Breast epithelium (tissue), 4 donors: ENCODE data around the gene SIM1. TPM values are rescaled to one million over a fixed set of nuclear protein-coding genes. Genes with fewer than 3 reads are reported as not detected.

Experiments used
- DNase-seq, 2 donors: peaks; one replicate each; pipeline ENCODE4 v3.0.0-alpha.2; 2019; ENCODE audit warnings: low spot score in 2 of 2
- H3K27ac ChIP-seq, 2 donors: fragments of 200-600 bp; sonication (generic) in 1 of 2; one replicate each; pipeline ENCODE4 v1.5.1; 2016 to 2019; ENCODE audit warnings: mild to moderate bottlenecking in 1 of 2
- H3K27me3 ChIP-seq, 2 donors: fragments of 200-600 bp; sonication (generic) in 1 of 2; one replicate each; pipeline versions ENCODE4 v1.5.1 to v1.6.0; 2017 to 2019; ENCODE audit warnings: control low read depth in 1 of 2, mild to moderate bottlenecking in 1 of 2
- H3K36me3 ChIP-seq: fragments of 200-600 bp; one replicate; pipeline ENCODE4 v1.5.1; 2019
- H3K4me1 ChIP-seq, 2 donors: fragments of 200-600 bp; sonication (generic); one replicate each; pipeline ENCODE4 v1.5.1; 2016 to 2019; ENCODE audit warnings: control low read depth in 1 of 2
- H3K4me3 ChIP-seq, 3 donors: fragments of 200-600 bp; sonication (generic); 1 replicate in 2 of 3; 2 replicates in 1 of 3; pipeline ENCODE4 v1.5.1; 2016 to 2019; ENCODE audit warnings: mild to moderate bottlenecking in 3 of 3, moderate library complexity in 2 of 3
- H3K9me3 ChIP-seq, 2 donors: fragments of 200-600 bp; sonication (generic) in 1 of 2; one replicate each; pipeline ENCODE4 v1.5.1; 2016 to 2019; ENCODE audit warnings: control low read depth in 1 of 2
- POLR2A ChIP-seq: fragments of 450-650 bp; IDR thresholded peaks from one replicate; pipeline ENCODE4 v1.6.1; 2016; ENCODE audit warnings: antibody characterized with exemption, mild to moderate bottlenecking, moderate library complexity
- POLR2AphosphoS5 ChIP-seq, 3 donors: sonication (generic); formaldehyde crosslinking; IDR thresholded peaks; one replicate each; pipeline ENCODE4 v1.6.1; 2017; ENCODE audit warnings: antibody characterized with exemption in 3 of 3
- intact Hi-C: fragments of 100-400 bp; cut with DNase I; formaldehyde crosslinking; loops from one replicate; pipeline ENCODE4 v1.15.1; 2023; ENCODE audit warnings: low total_unique reads
- total RNA-seq, 3 donors: library from RNA; depleted of rRNA; stranded (reverse); fragments of >200 nt; gene quantifications; one replicate each; pipeline ENCODE4 v1.1.0, GENCODE V29; 2016
- TF ChIP-seq, protein P1 (sequence below), 3 donors: fragments of 450-650 bp; IDR thresholded peaks; one replicate each; pipeline ENCODE4 v1.5.1; 2016 to 2017; ENCODE audit warnings: antibody characterized with exemption in 3 of 3, mild to moderate bottlenecking in 3 of 3, moderate library complexity in 3 of 3

The SIM1 gene
- total RNA-seq, 3 donors from 2014 or later, result 0.59 to 7.2 (median 2.0) TPM

DNA sequence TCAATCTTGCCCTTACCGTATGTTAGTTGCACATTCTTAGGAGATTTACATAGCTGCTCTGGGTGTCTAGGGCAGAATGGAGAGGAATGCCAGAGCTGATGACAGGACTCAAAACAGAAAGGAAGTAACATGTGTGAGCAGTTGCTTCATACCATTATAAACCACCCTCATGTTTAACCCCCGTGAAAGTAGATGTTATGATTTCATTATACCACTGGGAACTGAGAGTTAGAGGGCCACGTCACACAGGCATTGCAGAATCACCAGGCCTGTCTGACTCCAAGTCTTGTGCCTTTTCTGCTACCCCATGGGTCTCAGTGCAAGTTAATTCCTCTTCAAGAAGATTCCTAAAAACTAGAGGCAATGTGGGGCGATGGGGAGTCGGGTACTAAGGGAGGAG lies 23.5 kb upstream of the SIM1 start:
- H3K27me3 ChIP-seq, result no peaks in the 10 kb centered on the region
- no peaks in the 10 kb centered on the region for H3K36me3 ChIP-seq
- no peak for DNase-seq
- no peak overlapping the region for H3K4me3 ChIP-seq
- no peaks in the 10 kb centered on the region for H3K9me3 ChIP-seq
- intact Hi-C loops, result no loop called here
- no peaks in the 10 kb centered on the region for H3K4me1 ChIP-seq
- no peak overlapping the region for H3K27ac ChIP-seq
- TF ChIP-seq POLR2A, result no peak

GRCh38 chr6:100487638-100488037 lies 22.9 kb upstream of the SIM1 start:
- intact Hi-C loops, result no loop called here
- H3K27ac ChIP-seq, result no peak overlapping the region
- no peaks in the 10 kb centered on the region for H3K36me3 ChIP-seq
- no peak for DNase-seq
- no peaks in the 10 kb centered on the region for H3K4me1 ChIP-seq
- TF ChIP-seq, protein P1, sequence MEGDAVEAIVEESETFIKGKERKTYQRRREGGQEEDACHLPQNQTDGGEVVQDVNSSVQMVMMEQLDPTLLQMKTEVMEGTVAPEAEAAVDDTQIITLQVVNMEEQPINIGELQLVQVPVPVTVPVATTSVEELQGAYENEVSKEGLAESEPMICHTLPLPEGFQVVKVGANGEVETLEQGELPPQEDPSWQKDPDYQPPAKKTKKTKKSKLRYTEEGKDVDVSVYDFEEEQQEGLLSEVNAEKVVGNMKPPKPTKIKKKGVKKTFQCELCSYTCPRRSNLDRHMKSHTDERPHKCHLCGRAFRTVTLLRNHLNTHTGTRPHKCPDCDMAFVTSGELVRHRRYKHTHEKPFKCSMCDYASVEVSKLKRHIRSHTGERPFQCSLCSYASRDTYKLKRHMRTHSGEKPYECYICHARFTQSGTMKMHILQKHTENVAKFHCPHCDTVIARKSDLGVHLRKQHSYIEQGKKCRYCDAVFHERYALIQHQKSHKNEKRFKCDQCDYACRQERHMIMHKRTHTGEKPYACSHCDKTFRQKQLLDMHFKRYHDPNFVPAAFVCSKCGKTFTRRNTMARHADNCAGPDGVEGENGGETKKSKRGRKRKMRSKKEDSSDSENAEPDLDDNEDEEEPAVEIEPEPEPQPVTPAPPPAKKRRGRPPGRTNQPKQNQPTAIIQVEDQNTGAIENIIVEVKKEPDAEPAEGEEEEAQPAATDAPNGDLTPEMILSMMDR (IDR thresholded peaks at IDR 0.05), result no peak
- TF ChIP-seq POLR2A (no peak), POLR2AphosphoS5 (IDR thresholded peaks at IDR 0.05) (no peak)
- H3K9me3 ChIP-seq, result no peaks in the 10 kb centered on the region
- H3K4me3 ChIP-seq, result no peak overlapping the region
- H3K27me3 ChIP-seq, result no peaks in the 10 kb centered on the region

GRCh38 chr6:100485268-100485667 lies 20.5 kb upstream of the SIM1 start:
- Histone ChIP-seq H3K4me3 (no peak overlapping the region), H3K4me1 (no peaks in the 10 kb centered on the region), H3K36me3 (no peaks in the 10 kb centered on the region), H3K27ac (no peak overlapping the region), H3K9me3 (no peaks in the 10 kb centered on the region), H3K27me3 (no peaks in the 10 kb centered on the region)
- DNase-seq, result no peak
- TF ChIP-seq POLR2A, result no peak
- no peak for TF ChIP-seq POLR2AphosphoS5 (IDR thresholded peaks at IDR 0.05)
- TF ChIP-seq, protein P1 (IDR thresholded peaks at IDR 0.05), result no peak
- intact Hi-C loops, result no loop called here

DNA sequence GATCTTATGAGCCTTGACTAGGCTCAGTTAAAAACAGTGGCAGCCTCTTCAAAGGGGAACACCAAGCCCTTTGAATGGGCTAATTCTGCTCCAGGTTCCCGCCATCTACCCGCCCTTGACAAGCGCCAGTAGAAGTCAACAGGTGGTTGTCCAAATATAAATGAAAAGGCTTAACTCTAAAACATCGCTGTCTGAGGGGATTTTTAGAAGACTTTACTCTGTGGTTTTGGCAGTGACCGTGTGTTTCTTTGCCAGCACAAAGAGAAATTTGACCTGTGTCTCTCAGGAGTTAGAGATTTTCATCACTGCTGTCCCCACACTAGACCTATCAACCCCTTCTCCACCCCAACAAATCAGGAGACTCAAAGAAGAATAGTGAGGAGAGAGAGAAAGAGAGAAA lies 19.8 kb upstream of the SIM1 start:
- TF ChIP-seq POLR2AphosphoS5 (IDR thresholded peaks at IDR 0.05) (no peak), POLR2A (no peak)
- TF ChIP-seq, protein P1 (IDR thresholded peaks at IDR 0.05), result no peak
- H3K27me3 ChIP-seq, result no peaks in the 10 kb centered on the region
- no peaks in the 10 kb centered on the region for H3K4me1 ChIP-seq
- intact Hi-C loops, result no loop called here
- H3K27ac ChIP-seq, result no peak overlapping the region
- H3K9me3 ChIP-seq, result no peaks in the 10 kb centered on the region
- no peaks in the 10 kb centered on the region for H3K36me3 ChIP-seq
- H3K4me3 ChIP-seq, result no peak overlapping the region
- no peak for DNase-seq

DNA sequence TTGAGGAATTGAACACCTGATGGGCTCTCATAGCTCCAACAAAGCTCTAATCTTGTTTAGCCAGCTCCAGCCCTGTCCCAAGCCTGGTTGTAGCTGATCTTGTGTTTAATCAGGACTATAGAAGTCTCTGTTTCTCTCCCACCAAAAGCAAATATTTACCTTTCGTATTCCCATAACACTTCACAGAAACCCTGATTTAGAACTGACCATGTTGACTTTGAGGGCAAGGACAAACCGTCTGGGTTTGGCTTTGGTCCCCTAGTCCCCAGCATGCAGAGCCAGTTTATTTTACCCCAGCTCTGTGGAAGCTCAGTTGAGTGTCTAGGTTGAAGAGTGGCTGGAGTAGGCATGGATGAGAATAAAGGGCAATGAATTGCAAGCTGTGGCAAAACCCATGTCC lies 18.0 kb upstream of the SIM1 start:
- H3K27me3 ChIP-seq, result no peaks in the 10 kb centered on the region
- intact Hi-C loops, result no loop called here
- TF ChIP-seq POLR2AphosphoS5 (IDR thresholded peaks at IDR 0.05) (no peak), POLR2A (no peak)
- TF ChIP-seq, protein P1 (IDR thresholded peaks at IDR 0.05), result no peak
- no peaks in the 10 kb centered on the region for H3K9me3 ChIP-seq
- H3K27ac ChIP-seq, result no peak overlapping the region
- no peak overlapping the region for H3K4me3 ChIP-seq
- no peak for DNase-seq
- H3K36me3 ChIP-seq, result no peaks in the 10 kb centered on the region
- H3K4me1 ChIP-seq, result no peaks in the 10 kb centered on the region
